HG03097 (cell line): ENCODE data around the gene APOBEC3A.
"Not testable (repeated sequence)": the region's sequence is repeated elsewhere in the genome, so short reads cannot be mapped to it uniquely, and the experiment has no call there.

Source experiments
- ATAC-seq: cut with Tn5 transposase; IDR thresholded peaks from one replicate; pipeline ENCODE4 v1.9.1; 2021; ENCODE audit not compliant: unreplicated experiment, low FRiP score

Gene APOBEC3A

DNA sequence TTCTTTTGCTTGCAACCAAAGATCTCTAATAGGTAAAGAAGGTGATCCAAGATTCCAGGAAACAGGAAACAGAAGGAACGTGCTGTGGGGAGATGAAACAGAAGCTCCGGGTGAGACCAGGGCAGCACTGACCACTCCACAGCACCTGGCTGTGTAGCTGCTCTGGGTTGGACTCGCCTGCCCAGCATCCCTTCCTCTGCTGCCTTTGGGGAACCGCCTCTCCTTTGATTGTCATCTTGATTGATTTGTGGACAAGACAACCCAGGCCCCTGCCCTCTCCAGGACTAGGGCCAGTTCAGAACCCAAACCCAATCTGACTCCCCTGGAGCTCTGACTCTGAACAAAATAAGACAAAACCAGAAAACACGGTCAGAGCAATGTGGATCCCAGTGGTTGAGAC lies 14.7 kb upstream of the APOBEC3A start:
- no peak for ATAC-seq

DNA sequence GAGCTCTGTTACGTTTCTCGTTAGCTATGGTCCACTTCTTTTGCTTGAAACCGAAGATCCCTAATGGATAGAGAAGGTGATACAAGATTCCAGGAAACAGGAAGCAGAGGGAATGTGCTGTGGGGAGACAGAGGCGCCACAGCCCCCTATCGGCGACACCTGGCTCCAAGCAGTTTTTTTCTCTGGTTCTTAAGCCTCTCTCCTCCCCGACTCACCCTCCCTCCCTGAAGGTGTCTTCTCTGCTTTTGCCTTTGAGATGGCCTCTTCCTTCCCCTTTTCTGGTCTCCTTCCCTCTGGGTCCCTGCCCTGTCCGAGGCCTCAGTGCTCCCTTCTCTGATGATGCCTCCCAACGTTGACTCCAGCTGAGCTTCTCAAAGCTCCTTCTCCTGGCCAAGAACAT lies 14.2 kb upstream of the APOBEC3A start:
- no peak for ATAC-seq

DNA sequence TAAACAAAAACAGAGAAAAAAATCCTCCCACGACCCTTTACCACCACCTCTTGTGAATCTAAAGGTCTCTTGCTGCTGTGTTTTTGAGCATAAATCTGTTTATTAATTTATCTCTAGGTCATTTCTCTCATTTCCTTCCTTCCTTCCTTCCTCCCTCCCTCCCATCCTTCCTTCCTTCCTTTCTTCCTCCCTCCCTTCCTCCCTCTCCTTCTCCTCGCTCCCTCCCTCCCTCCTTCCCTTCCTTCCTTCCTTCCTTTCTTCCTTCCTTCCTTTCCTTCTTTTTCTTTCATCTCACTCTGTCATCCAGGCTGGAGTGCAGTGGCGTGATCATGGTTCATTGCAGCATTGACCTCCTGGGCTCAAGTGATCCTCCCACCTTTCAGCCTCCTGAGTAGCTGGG lies 13.5 kb upstream of the APOBEC3A start:
- ATAC-seq, result no peak

DNA sequence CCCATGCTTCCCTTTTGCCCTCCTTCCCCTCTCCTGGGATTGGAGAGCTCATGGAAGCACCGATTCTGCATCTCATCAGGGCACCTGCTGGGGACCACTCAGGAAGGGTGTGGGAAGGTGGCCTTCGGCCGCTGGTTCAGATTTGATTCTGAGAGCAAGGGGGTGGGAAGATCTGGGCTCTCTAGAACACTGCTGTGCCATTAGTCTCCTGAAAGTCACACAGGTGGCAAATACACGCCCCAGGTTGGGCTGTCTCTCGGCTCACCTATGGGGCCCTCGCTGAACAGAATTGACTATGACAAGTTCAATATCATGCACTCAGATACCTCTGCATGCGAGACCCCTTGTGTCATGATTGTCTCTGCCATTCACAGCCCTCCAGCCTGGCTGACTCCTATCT lies 12.8 kb upstream of the APOBEC3A start:
- ATAC-seq, result no peak

DNA sequence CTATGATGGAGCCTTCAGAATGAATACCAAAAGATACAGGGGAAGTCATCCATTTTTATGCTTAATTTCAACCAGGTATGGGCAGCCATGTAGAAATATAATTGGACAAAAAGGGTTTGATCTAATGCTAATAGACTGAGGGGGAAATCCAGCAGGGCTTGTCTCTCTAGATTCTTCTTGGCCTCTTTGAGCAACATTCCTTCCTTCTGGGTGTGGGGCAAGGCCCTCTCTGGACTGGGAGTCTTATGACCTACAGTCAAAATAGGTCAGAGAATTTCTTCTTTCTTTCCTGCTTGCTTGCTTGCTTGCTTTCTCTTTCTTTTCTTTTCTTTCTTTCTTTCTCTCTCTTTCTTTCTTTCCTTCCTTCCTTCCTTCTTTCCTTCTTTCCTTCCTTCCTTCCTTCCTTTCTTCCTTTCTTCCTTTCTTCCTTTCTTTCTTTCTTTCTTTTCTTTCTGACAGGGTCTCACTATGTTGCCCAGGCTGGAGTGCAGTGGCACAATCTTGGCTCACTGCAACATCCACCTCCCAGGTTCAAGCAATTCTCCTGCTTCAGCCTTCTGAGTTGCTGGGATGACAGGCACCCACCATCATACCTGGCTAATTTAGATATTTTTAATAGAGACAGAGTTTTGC lies 11.6 kb upstream of the APOBEC3A start:
- not testable (repeated sequence) for ATAC-seq

DNA sequence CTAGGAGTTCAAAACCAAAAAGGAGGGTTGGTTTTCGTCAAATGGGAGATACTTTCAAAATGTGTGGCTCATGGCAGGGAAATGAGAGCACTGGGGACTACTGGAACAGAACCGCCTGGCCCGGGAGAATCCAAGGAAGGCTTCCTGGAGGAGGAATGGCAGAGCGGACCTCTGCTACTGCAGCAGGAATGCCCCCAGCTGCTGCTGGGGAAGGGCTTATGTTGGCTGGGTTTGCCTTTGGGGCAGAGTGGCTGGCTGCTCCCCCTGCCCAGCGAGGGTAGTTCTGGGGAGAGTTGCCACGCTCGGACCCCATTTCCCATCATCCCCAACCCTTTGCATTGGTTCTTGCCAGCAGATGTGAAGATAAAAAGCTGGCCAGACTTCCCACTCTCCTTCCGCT lies 10.6 kb upstream of the APOBEC3A start:
- no peak for ATAC-seq

DNA sequence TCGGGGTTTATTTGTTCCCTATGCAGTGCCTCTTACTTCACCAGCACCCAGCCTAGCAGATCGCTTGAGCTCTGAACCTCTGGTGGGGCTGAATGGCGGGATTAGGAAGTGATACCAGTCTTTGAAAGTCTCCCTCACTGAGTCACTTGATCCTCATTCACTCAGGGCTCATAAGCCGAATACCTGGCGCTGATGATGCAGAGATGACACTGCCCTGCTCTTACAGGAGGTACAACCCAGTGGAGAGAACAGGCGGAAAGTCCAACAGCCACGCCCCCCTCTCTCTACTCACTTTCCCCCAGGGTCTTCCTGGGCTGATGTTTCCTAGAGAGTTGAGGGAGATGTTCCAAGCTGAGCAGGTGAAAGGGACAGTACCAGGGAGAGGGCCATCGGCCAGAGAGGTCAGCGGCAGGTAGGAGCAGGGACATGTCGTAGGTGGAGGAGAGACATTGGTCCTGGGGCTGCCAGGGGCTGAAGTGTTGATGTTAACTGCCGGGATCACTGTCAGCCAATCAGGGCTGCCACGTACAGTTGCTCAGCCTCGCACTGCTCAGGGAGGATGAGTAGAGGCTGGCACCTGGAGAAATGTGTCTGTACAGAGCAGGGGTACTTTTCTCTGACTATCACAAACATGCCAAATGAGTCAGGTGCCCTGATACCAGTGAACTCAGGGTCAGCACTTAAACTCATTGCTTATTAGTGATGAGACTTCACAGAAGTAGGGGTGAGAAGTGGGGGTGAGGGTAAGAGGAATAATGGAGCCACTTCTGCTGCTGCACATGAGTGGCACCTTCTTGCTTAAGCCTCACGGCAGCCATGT lies 9.9 kb upstream of the APOBEC3A start:
- ATAC-seq, result no peak

DNA sequence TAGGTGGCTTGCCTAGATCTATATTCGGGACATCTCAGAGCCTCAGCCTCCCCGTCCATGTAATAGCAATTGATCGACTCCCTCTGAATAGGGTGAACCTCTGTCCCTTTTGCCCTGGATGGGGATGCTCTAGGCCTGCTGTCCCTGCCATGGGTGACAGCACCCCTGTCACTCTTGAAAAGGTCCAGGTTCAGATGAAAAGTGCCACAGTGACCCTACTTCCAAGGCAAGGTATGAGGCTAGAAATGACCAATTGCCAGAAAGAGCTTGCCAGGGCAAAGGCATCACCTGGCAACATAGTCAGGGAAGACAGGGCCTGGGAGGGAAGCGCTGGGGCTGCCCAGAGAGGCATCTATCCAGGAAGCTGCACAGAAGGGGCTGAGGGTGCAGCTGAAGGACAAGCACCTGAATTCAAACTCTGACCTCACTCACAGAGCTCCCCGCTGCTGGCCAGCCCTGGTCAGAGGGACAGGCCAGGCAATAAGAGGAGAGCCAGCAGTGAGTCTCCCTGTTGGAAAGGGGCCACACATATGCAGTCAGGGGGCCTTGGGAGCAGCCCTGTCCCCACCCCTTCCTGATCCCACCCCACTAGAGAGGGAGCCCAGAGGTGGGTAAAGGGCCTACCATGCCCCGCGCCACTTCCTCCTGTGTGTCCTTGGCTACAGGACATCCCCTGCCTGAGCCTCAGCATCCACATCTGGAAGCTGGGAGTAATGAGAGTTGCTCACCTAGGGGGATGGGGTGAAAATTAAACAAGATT lies 9.0 kb upstream of the APOBEC3A start:
- ATAC-seq, result no peak

DNA sequence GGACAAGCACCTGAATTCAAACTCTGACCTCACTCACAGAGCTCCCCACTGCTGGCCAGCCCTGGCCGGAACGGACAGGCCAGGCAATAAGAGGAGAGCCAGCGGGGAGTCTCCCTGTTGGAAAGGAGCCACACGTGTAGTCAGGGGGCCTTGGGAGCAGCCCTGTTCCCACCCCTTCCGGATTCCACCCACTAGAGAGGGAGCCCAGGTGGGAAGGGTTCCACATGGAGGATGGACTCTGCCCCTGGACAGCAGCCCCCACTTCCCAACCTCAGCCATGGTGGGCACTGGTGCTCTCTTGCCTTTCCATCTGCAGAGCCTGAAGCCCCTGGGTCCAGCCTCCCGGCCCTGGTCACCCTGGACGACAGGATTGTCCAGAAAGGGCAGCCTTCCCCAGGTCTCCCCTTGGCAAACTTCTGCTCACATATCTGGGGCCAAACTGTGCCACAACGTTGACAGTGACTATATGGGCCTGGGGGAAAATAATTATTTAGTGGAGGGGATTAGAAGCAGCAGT lies 7.5 kb upstream of the APOBEC3A start:
- no peak for ATAC-seq

DNA sequence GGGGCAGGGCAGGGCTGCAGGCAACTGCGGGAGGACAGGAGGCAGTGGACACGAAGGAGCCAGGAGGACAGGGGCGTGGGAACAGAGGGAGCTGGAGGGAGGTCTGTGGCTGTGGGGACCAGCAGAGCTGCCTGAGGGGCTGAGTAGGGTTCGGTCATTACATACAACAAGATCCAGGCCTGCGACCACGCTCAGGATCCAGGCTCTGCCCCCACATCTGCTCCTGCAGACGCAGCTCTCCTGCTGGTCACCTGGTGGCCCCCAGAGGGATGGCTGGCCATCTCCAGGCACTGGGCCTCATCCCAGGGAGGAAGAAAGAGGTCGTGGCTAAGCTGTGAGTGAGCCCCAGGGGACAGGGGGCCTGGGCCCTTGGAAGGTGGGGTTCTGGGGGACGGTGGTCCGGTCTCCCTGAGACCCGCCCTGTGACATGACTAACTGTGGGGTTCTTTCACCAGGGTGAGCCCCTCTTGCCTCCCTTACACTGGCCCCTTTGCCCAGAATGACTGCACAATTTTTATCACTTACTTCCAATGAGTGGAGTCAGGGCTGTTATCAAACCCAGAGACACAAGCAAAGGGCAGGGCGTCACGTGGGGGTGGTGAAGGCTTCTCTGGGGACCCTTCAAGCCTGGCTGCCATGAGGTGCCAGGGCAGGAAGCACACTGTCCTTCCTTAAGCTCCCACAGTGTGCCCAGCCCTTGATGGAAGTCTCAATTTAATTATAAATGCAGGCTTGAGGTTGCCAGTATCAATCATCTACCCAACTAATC lies 6.7 kb upstream of the APOBEC3A start:
- no peak for ATAC-seq

DNA sequence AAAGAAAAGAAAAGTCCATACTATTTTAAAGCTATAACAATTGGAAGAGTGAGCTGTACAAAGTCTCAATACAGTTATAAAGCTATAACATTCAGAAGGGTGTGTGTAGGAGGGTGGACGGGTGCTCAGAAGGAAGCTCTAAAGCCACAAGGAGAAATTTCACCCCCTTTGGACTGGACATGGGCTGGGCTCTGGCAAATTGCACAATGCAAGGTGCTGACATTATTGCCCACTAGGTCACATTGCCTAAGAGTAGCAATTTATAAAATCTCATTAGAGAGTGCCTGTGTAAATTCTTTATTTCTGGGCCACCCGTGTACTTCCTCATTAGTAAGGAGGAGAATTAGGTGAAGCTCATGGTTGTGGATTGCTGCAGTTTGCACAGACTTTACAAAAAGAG lies 5.7 kb upstream of the APOBEC3A start:
- ATAC-seq, result no peak

DNA sequence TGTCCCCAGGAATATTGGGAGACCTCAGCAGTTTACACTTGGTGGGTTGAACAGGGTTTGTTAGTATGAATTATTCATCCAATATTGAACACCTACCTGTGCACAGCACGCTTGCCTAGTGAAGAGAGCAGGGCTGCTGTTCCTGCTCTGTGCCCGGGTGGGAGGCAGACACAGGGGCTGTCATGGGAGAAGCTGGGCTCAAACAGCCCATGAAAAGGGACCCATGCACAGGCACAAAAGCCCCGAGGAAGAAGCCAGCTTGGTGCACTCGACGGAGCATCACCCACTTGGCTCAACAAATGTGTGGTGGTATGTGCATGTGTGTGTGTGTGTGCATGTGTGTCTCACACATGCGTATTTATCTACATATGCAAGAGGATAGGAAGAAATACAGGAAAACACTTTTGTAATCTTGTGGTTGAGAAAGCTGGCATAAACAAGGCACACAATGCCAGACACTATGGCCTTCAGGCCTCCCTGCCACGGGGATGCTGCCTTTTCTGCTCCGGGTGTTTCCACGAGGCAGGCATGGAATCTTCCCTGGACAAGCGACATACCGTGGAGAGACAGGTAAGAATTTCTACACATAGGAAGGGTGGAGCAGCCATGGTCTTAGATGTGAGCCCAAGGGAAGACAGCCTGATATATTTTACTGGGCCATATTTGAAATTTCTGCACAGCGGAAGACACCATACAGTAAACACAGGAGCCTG lies 5.0 kb upstream of the APOBEC3A start:
- ATAC-seq, result no peak

DNA sequence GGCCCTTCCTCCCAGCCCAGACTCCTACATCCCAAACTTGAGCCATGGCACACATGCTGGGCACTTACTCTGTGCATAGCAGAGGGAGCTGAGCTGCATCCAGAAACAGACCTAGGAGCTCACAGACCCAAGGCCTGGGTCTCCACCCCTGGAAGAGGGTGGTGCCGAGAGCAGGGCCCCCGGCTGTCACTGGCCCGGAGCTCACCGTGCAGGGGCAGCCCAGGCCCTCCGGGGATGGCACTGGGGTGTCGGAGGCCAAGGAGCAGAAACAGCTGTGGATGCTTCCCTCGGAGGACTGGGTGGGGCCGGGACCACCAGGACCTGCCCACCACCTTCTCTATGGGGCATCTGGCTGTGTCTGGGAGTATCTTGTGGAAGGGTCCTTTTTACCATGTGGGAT lies 4.3 kb upstream of the APOBEC3A start:
- no peak for ATAC-seq

DNA sequence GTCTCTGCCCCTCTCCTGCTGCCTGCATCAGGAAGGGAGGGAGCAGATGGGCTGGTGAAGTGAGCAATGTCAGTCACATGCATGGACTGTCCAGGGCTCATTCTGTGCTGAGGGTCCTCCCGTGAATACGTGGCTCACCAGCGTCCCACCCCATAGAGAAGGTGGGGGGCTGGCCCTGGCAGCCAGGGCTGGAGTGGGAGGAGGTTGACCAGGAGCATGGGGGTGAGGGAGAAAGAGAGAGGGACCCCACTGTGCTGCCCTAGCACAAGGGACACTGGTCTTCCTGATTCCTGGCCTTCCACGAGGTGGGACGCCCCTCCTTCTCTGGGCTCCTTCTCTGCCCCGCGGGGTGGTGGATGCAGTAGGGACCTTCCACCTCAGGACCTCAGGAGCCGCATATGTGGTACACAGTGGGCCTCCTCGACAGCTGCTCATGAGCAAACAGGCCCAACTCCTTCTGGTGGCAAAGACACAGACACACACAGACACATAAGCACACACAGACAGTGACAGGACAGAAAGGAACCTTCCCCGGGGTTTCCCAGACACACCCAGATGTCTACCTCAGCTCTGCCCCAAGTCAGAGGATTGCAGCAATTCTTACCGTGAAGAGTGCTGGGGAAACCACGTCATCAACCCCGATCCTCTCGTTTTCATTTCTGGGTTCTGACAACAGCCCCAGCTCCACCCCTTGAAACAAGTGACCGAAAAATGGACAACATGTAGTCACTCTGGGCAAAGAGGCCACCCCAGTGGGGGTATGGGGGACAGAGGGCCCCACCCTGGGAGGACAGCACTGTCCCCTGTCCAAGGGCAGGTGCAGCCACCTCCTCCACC lies 3.6 kb upstream of the APOBEC3A start:
- peak; percentile 55 for ATAC-seq

DNA sequence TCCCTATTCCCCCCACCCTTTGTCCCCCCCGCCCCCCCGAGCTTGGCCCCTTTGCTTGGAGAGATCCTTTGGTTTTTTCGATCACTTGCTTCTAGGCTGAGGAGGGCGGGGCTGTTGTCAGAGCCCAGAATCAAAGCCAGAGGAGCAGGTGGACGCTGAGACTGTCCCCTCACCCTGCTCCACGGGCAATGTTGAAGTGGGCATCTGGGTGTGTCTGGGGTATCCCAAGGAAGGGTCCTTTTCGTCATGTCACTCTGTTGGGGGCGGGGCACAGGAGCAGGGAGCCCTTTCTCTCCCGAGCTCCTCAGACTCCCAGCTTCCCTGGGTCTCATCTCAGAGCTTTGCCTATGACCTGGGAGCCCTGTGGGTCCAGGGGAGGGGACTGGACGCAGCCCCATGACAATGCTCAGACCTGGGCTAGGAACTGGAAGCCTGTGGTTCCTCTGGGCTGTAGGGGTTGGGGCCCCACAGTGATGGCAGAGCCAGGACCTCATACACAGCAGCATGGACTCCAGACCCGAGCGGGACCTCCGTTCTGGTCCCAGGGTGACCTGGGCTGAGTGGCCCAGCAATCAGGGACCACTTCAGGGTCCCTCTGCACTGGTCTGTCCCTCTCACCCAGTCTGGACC lies 2.9 kb upstream of the APOBEC3A start:
- no peak for ATAC-seq

DNA sequence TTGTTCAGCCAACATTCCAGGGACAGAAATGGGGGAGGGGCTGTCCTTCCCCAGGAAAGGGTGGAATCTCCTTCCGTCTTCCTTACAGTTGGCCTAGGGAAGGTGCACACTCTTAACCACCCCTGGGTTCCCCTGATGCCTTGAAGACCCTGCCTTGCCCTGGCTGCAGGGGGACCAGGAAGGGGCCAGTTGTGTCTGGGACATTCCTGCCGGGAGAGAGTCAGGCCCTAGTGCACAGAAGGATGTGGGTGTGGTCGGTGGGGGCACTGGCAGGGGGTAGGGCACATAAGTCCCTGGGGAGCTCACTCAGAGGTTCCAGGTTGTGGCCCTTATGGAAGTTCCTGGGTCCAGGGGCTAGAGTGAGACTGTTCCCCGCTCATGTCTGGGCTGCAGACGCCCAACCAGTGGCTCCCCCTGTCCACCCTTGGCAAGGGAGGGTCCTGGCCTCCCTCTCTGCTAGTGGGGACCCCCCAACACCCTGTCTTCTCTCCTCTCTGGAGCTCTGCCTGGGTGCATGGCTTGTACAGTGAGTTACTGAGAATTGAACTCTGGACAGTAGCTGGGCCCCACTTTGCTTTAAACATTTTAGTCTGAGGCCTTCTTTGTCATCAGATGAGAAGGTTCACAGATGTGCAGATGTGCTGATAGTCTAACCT lies 2.0 kb upstream of the APOBEC3A start:
- ATAC-seq, result no peak

DNA sequence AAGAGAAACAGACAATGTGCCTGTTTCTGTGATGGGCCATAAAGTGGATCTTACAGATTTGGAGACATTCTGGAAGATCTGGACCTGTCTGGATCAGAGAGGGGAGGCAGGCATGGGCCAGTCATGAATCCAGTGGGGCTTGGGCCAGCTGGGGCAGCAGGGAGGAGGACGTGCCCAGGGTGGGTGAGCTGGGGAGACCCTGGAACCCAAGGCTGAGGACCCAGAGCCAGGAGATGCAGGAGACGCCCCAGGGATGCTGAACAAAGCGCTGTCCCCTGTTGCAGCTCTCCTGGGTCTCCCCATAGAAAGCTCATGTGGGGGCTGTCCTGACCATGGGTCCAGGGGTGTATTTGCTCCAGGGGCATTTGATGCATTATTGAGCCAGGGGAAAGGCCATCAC lies 1.5 kb upstream of the APOBEC3A start:
- no peak for ATAC-seq

DNA sequence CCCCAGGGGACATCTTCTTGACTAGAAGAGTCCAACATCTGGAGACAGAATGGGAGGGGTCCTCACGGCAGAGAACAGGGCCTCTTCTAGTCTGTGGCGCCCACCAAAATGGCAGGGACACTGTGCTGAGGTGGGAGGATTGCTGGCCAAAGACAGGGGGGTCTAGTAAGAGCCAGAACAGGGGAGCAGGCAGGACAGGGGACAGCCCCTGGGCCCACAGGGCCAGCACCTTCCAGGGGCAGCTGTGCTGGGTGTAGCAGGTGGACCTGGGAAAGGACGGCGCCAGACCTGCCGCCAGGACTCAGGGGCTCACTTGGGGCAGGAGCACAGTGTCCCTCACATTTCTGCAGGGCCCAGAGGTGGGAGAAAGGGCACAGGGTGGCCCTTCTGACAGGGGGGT lies 858 bp upstream of the APOBEC3A start:
- ATAC-seq, result no peak
